ENCODE results near the gene PNO1. TPM values are rescaled to one million over a fixed set of nuclear protein-coding genes. Genes with fewer than 3 reads are reported as not detected.

The PNO1 gene
- total and polyA plus RNA-seq, 9 donors: 13.5 to 20.7 (median 16.2) TPM

- peaks cover 7% of the 10 kb centered on the region for H3K4me1 ChIP-seq (ENCODE audit: control insufficient read depth, insufficient read depth, low read length)
- no peak for DNase-seq
- peak overlapping the region; percentile 76 for H3K27ac ChIP-seq (ENCODE audit: low read length)
- H3K9me3 ChIP-seq (replicated peaks; ENCODE audit: control insufficient read depth, low read depth, low read length): no peaks in the 10 kb centered on the region
- no peaks in the 10 kb centered on the region for H3K27me3 ChIP-seq (ENCODE audit: control insufficient read depth, insufficient read depth, low read length)
- WGBS (ENCODE audit: insufficient coverage): no CpG with 5 or more reads among the region's 3 CpGs
- H3K4me3 ChIP-seq (ENCODE audit: low read length): no peak overlapping the region
- peaks cover 4% of the 10 kb centered on the region for H3K36me3 ChIP-seq (ENCODE audit: control insufficient read depth, insufficient read depth, low read length)
These were observed 4.9 kb upstream of the PNO1 start for GRCh38 chr2:68152681-68153347.

- H3K27me3 ChIP-seq (ENCODE audit: control insufficient read depth, insufficient read depth, low read length): no peaks in the 10 kb centered on the region
- H3K4me3 ChIP-seq (ENCODE audit: low read length): no peak overlapping the region
- no peaks in the 10 kb centered on the region for H3K9me3 ChIP-seq (replicated peaks; ENCODE audit: control insufficient read depth, low read depth, low read length)
- WGBS (ENCODE audit: insufficient coverage): no CpG with 5 or more reads among the region's 7 CpGs
- no peak overlapping the region for H3K27ac ChIP-seq (ENCODE audit: low read length)
- no peak for DNase-seq
- peaks cover 7% of the 10 kb centered on the region for H3K36me3 ChIP-seq (ENCODE audit: control insufficient read depth, insufficient read depth, low read length)
- H3K4me1 ChIP-seq (ENCODE audit: control insufficient read depth, insufficient read depth, low read length): peaks cover 7% of the 10 kb centered on the region
These were observed 2.1 kb upstream of the PNO1 start for GRCh38 chr2:68155618-68156017.

GRCh38 chr2:68156419-68156818, 1.3 kb upstream of the PNO1 start:
- H3K27me3 ChIP-seq (ENCODE audit: control insufficient read depth, insufficient read depth, low read length): no peaks in the 10 kb centered on the region
- peak overlapping the region; percentile 98 for H3K27ac ChIP-seq (ENCODE audit: low read length)
- WGBS (ENCODE audit: insufficient coverage): 50% methylated on average over 1 of the region's 3 CpGs
- H3K4me1 ChIP-seq (ENCODE audit: control insufficient read depth, insufficient read depth, low read length): peaks cover 7% of the 10 kb centered on the region
- peak overlapping the region; percentile 98 for H3K4me3 ChIP-seq (ENCODE audit: low read length)
- H3K36me3 ChIP-seq (ENCODE audit: control insufficient read depth, insufficient read depth, low read length): peaks cover 11% of the 10 kb centered on the region
- no peak for DNase-seq
- no peaks in the 10 kb centered on the region for H3K9me3 ChIP-seq (replicated peaks; ENCODE audit: control insufficient read depth, low read depth, low read length)

DNA sequence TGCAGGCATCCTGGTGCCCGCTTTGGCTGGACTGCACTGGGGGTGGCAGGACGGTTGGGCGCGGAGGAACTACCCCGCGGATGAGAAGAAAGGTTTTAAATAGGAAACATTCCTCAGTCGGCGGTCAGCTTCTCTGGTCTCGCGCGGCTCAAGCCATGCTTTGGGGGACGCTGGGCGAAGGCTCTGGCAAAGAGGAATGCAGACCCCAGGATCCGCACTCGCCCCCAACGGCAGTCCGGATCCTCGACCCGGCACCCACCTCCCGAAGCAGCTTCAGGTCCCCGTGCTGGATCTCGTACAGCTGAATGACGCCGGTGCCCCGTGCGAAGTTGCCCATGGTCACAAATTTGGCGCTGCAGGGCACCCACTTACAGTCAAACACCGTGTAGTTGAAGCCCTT, 686 bp upstream of the PNO1 start:
- WGBS (ENCODE audit: insufficient coverage): under 1% methylated on average over 26 of the region's 28 CpGs
- H3K4me3 ChIP-seq (ENCODE audit: low read length): peak overlapping the region; percentile 98
- no peaks in the 10 kb centered on the region for H3K27me3 ChIP-seq (ENCODE audit: control insufficient read depth, insufficient read depth, low read length)
- peak overlapping the region; percentile 98 for H3K27ac ChIP-seq (ENCODE audit: low read length)
- peaks cover 15% of the 10 kb centered on the region for H3K36me3 ChIP-seq (ENCODE audit: control insufficient read depth, insufficient read depth, low read length)
- H3K4me1 ChIP-seq (ENCODE audit: control insufficient read depth, insufficient read depth, low read length): peaks cover 7% of the 10 kb centered on the region
- no peak for DNase-seq
- no peaks in the 10 kb centered on the region for H3K9me3 ChIP-seq (replicated peaks; ENCODE audit: control insufficient read depth, low read depth, low read length)

GRCh38 chr2:68158134-68158447, 403 bp downstream of the PNO1 start:
- H3K36me3 ChIP-seq (ENCODE audit: control insufficient read depth, insufficient read depth, low read length): peaks cover 19% of the 10 kb centered on the region
- H3K4me3 ChIP-seq (ENCODE audit: low read length): peak overlapping the region; percentile 98
- DNase-seq: no peak
- H3K9me3 ChIP-seq (replicated peaks; ENCODE audit: control insufficient read depth, low read depth, low read length): no peaks in the 10 kb centered on the region
- 0% methylated on average over 5 of the region's 7 CpGs for WGBS (ENCODE audit: insufficient coverage)
- peak overlapping the region; percentile 98 for H3K27ac ChIP-seq (ENCODE audit: low read length)
- H3K4me1 ChIP-seq (ENCODE audit: control insufficient read depth, insufficient read depth, low read length): peaks cover 7% of the 10 kb centered on the region
- H3K27me3 ChIP-seq (ENCODE audit: control insufficient read depth, insufficient read depth, low read length): no peaks in the 10 kb centered on the region

GRCh38 chr2:68163641-68164040, 6.0 kb downstream of the PNO1 start:
- WGBS (ENCODE audit: insufficient coverage): no CpG with 5 or more reads among the region's 1 CpG
- DNase-seq: no peak
- H3K36me3 ChIP-seq (ENCODE audit: control insufficient read depth, insufficient read depth, low read length): peaks cover 37% of the 10 kb centered on the region

DNA sequence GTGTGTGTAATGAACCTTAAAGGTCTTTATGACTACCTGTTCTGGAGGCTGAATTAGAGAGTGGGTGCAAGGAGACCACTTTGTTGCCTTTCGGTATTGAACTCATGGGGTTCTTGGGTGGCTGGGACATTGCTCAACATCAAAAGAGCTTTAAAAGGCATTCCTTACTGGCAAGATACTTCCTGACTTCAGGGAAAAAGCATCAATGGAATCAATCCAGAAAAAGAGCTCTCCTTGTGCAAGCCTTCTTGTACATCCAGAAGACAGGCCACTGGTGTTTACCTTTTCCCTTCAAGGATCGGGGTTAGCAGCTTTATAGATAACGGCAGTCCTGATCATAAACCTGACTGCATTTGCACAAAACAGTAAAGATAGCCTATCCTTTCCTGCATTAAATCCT, 9.5 kb downstream of the PNO1 start:
- Histone ChIP-seq H3K36me3 (ENCODE audit: control insufficient read depth, insufficient read depth, low read length) (peaks cover 36% of the 10 kb centered on the region), H3K27ac (ENCODE audit: low read length) (no peak overlapping the region), H3K9me3 (replicated peaks; ENCODE audit: control insufficient read depth, low read depth, low read length) (no peaks in the 10 kb centered on the region), H3K27me3 (ENCODE audit: control insufficient read depth, insufficient read depth, low read length) (no peaks in the 10 kb centered on the region), H3K4me3 (ENCODE audit: low read length) (no peak overlapping the region), H3K4me1 (ENCODE audit: control insufficient read depth, insufficient read depth, low read length) (no peaks in the 10 kb centered on the region)
- no peak for DNase-seq
- 56% methylated on average over 3 of the region's 3 CpGs for WGBS (ENCODE audit: insufficient coverage)

More at GRCh38 chr2:68163641-68164040, 6.0 kb downstream of the PNO1 start:
- H3K27me3 ChIP-seq (ENCODE audit: control insufficient read depth, insufficient read depth, low read length): no peaks in the 10 kb centered on the region
- no peaks in the 10 kb centered on the region for H3K9me3 ChIP-seq (replicated peaks; ENCODE audit: control insufficient read depth, low read depth, low read length)
- H3K4me1 ChIP-seq (ENCODE audit: control insufficient read depth, insufficient read depth, low read length): no peaks in the 10 kb centered on the region
- H3K4me3 ChIP-seq (ENCODE audit: low read length): no peak overlapping the region
- H3K27ac ChIP-seq (ENCODE audit: low read length): no peak overlapping the region

DNA sequence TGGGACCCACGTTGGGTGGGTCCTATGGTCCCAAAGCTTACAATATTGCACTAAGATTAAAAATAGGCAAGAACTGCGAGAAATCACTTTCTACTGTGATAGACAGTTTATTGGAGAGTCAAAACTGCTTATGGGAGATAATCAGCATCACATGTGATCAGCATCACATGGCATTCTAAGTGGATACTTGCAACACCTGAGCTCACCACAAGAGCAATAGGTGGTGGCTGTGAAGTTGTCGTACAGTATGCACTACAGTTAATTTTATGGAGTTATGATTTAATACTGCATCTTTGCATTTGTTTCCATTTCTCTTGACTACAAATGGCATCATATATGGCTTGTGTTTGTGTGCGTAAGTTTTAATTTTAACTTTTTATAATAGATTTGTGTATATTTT, 11.6 kb downstream of the PNO1 start:
- no peak for DNase-seq
- H3K4me1 ChIP-seq (ENCODE audit: control insufficient read depth, insufficient read depth, low read length): no peaks in the 10 kb centered on the region
- H3K36me3 ChIP-seq (ENCODE audit: control insufficient read depth, insufficient read depth, low read length): peaks cover 38% of the 10 kb centered on the region
- H3K27me3 ChIP-seq (ENCODE audit: control insufficient read depth, insufficient read depth, low read length): no peaks in the 10 kb centered on the region
- H3K4me3 ChIP-seq (ENCODE audit: low read length): no peak overlapping the region
- H3K9me3 ChIP-seq (replicated peaks; ENCODE audit: control insufficient read depth, low read depth, low read length): no peaks in the 10 kb centered on the region
- no CpG with 5 or more reads among the region's 4 CpGs for WGBS (ENCODE audit: insufficient coverage)
- H3K27ac ChIP-seq (ENCODE audit: low read length): no peak overlapping the region

DNA sequence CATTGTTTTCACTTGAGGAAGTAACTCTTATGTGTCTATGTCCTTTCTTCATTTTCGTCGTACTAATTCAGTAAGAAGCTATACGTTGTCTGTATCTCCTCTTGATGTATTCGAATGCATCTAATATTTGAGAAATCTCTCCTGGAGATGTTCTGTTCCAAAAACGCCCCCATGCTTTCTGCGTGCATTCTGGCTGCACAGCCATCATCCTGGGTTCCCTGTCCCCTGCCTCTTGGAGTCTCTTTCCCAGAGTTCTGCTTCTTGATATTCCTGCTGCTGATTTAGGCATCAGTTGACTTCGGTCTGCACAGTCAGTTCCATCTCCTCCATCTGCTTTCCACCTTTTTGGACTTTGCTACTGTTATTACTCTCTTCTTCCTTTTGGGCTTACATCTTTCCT, 13.5 kb downstream of the PNO1 start:
- 97% methylated on average over 4 of the region's 7 CpGs for WGBS (ENCODE audit: insufficient coverage)
- H3K36me3 ChIP-seq (ENCODE audit: control insufficient read depth, insufficient read depth, low read length): peaks cover 34% of the 10 kb centered on the region
- no peaks in the 10 kb centered on the region for H3K4me1 ChIP-seq (ENCODE audit: control insufficient read depth, insufficient read depth, low read length)
- no peaks in the 10 kb centered on the region for H3K27me3 ChIP-seq (ENCODE audit: control insufficient read depth, insufficient read depth, low read length)
- H3K4me3 ChIP-seq (ENCODE audit: low read length): no peak overlapping the region
- H3K9me3 ChIP-seq (replicated peaks; ENCODE audit: control insufficient read depth, low read depth, low read length): no peaks in the 10 kb centered on the region
- no peak for DNase-seq
- no peak overlapping the region for H3K27ac ChIP-seq (ENCODE audit: low read length)

DNA sequence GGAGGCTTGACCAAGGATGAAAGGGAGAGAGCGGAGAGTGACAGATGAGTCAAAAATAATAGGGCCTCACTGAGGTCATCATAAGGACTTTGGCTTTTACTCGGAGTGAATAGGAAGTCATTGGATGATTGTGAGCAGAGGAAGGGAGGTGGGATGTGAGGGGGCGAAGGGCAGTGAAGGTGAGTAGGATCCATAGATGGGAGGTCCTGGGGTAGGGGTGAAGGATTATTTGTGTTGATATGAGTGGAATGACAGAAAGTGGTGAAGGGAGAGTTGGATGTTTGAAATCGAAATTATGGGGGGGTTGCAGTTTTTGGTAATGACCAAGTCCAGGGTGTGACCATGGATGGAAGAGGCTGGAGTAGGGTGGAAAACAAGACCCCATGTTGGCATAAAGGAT, 14.0 kb downstream of the PNO1 start:
- H3K9me3 ChIP-seq (replicated peaks; ENCODE audit: control insufficient read depth, low read depth, low read length): no peaks in the 10 kb centered on the region
- DNase-seq: no peak
- H3K27ac ChIP-seq (ENCODE audit: low read length): no peak overlapping the region
- no peaks in the 10 kb centered on the region for H3K27me3 ChIP-seq (ENCODE audit: control insufficient read depth, insufficient read depth, low read length)
- H3K4me1 ChIP-seq (ENCODE audit: control insufficient read depth, insufficient read depth, low read length): no peaks in the 10 kb centered on the region
- no peak overlapping the region for H3K4me3 ChIP-seq (ENCODE audit: low read length)
- peaks cover 31% of the 10 kb centered on the region for H3K36me3 ChIP-seq (ENCODE audit: control insufficient read depth, insufficient read depth, low read length)
- WGBS (ENCODE audit: insufficient coverage): 93% methylated on average over 4 of the region's 4 CpGs

DNA sequence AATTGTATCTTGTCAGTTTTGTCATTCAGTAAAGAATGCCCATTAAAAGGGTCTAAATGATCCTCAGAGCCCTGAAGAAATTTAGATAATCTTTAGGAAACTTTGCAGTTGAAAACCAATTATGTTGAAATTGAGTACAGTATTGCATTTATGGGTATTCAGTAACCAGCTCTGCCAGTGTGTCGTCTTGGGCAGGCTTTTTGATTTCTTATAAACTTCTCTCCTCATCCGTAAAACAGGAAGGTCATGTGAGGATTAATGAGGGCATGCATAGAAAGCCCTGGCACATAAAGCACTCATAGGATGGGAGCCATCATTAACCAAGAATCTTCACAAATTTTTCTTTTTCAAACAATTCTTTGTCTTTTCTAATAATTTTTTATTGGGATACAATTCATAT, 14.8 kb downstream of the PNO1 start:
- Histone ChIP-seq H3K36me3 (ENCODE audit: control insufficient read depth, insufficient read depth, low read length) (peaks cover 31% of the 10 kb centered on the region), H3K4me1 (ENCODE audit: control insufficient read depth, insufficient read depth, low read length) (no peaks in the 10 kb centered on the region), H3K27ac (ENCODE audit: low read length) (no peak overlapping the region), H3K4me3 (ENCODE audit: low read length) (no peak overlapping the region), H3K9me3 (replicated peaks; ENCODE audit: control insufficient read depth, low read depth, low read length) (no peaks in the 10 kb centered on the region), H3K27me3 (ENCODE audit: control insufficient read depth, insufficient read depth, low read length) (no peaks in the 10 kb centered on the region)
- no peak for DNase-seq
- no CpG with 5 or more reads among the region's 2 CpGs for WGBS (ENCODE audit: insufficient coverage)

Measured in muscle of leg (tissue), 11 donors.